ENCODE results near the gene TM9SF1. TPM values are rescaled to one million over a fixed set of nuclear protein-coding genes. Genes with fewer than 3 reads are reported as not detected.
A peak's percentile ranks its signal among the peaks of the same experiment; 100 is the strongest.

TM9SF1 gene
- total RNA-seq, 1 donor from 2014 or later = 60.3 TPM

DNA sequence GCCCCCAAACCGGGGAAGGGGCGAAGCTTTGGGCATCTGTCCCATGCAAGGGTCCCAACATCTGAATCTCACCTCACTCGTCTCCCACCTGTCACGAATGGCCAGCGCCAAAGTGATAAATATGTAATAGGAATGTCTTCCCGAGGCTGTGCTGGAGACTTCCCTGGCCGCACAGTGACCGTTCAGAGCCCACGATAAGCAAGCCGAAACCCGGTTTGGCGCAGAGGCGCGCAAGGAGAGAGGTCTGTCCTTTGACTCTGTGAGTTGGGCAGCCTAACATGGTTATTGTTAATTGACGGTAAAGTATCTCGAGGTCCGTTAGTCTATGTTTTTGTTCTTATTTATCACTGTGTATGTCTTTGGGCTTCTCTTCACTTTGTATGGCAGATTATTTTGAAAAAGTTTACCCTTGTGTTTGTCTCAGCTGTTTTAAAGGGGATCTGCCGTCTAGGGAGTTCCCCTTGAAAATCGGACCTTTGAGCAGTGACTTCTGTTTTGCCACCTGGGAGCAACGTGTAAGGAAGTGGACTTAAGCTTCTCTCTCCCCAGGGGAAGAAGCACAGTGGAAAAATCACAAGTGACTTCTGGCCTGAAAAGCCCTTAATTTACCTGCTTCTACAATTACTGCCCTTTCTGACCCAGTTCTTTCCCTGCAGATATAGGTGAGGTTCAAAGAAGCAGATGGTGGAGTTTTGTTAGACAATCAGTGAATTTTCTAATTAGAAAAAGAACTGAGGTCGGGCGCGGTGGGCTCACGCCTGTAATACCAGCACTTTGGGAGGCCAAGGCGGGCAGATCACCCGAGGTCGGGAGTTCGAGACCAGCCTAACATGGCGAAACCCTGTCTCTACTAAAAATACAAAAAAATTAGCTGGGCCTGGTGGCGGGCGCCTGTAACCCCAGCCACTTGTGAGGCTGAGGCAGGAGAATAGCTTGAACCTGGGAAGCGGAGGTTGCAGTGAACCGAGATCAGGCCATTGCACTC, 1.1 kb upstream of the TM9SF1 start:
- H3K27me3 Mint-ChIP-seq (ENCODE audit: low read depth) = no peaks in the 10 kb centered on the region
- peaks cover 39% of the 10 kb centered on the region for H3K4me1 Mint-ChIP-seq (ENCODE audit: low read depth)
- H3K9me3 Mint-ChIP-seq (ENCODE audit: low read depth) = no peaks in the 10 kb centered on the region
- peak overlapping the region; percentile 96 for H3K27ac Mint-ChIP-seq (ENCODE audit: unreplicated experiment)
- H3K4me3 Mint-ChIP-seq (ENCODE audit: unreplicated experiment) = peak overlapping the region; percentile 93
- peaks cover 17% of the 10 kb centered on the region for H3K36me3 Mint-ChIP-seq (ENCODE audit: low read depth)
- TF ChIP-seq, protein P1, sequence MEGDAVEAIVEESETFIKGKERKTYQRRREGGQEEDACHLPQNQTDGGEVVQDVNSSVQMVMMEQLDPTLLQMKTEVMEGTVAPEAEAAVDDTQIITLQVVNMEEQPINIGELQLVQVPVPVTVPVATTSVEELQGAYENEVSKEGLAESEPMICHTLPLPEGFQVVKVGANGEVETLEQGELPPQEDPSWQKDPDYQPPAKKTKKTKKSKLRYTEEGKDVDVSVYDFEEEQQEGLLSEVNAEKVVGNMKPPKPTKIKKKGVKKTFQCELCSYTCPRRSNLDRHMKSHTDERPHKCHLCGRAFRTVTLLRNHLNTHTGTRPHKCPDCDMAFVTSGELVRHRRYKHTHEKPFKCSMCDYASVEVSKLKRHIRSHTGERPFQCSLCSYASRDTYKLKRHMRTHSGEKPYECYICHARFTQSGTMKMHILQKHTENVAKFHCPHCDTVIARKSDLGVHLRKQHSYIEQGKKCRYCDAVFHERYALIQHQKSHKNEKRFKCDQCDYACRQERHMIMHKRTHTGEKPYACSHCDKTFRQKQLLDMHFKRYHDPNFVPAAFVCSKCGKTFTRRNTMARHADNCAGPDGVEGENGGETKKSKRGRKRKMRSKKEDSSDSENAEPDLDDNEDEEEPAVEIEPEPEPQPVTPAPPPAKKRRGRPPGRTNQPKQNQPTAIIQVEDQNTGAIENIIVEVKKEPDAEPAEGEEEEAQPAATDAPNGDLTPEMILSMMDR (IDR thresholded peaks at IDR 0.05) = no peak
- no peak for DNase-seq (ENCODE audit: low spot score)

DNA sequence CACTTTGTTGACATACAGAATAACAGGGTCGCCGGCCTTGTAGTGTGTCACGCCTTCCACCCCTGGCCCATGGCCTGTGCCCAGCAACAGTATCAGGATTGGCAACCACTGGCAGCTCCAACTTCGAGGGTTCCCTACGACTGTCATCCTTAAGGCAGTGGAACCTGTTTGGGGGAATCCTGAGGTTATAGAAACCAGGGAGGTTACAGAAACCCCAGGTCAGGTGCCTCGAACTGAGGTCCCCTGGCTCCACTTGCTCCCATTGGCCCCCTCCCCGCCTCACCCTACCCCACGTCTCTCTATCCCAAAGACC, 412 bp downstream of the TM9SF1 start:
- Mint-ChIP-seq H3K9me3 (ENCODE audit: low read depth) (no peaks in the 10 kb centered on the region), H3K27me3 (ENCODE audit: low read depth) (no peaks in the 10 kb centered on the region), H3K36me3 (ENCODE audit: low read depth) (peaks cover 16% of the 10 kb centered on the region), H3K27ac (ENCODE audit: unreplicated experiment) (peak overlapping the region; percentile 96), H3K4me3 (ENCODE audit: unreplicated experiment) (peak overlapping the region; percentile 93), H3K4me1 (ENCODE audit: low read depth) (peaks cover 39% of the 10 kb centered on the region)
- TF ChIP-seq, protein P1 (IDR thresholded peaks at IDR 0.05) = no peak
- no peak for DNase-seq (ENCODE audit: low spot score)

GRCh38 chr14:24194186-24194872, 912 bp downstream of the TM9SF1 start:
- Mint-ChIP-seq H3K9me3 (ENCODE audit: low read depth) (no peaks in the 10 kb centered on the region), H3K4me3 (ENCODE audit: unreplicated experiment) (peak overlapping the region; percentile 93), H3K36me3 (ENCODE audit: low read depth) (peaks cover 16% of the 10 kb centered on the region), H3K27me3 (ENCODE audit: low read depth) (no peaks in the 10 kb centered on the region), H3K4me1 (ENCODE audit: low read depth) (peaks cover 42% of the 10 kb centered on the region), H3K27ac (ENCODE audit: unreplicated experiment) (peak overlapping the region; percentile 96)
- TF ChIP-seq, protein P1 (IDR thresholded peaks at IDR 0.05) = no peak
- no peak for DNase-seq (ENCODE audit: low spot score)

GRCh38 chr14:24192933-24193332, 2.3 kb downstream of the TM9SF1 start:
- Mint-ChIP-seq H3K4me1 (ENCODE audit: low read depth) (peaks cover 40% of the 10 kb centered on the region), H3K27me3 (ENCODE audit: low read depth) (no peaks in the 10 kb centered on the region), H3K36me3 (ENCODE audit: low read depth) (peaks cover 13% of the 10 kb centered on the region), H3K4me3 (ENCODE audit: unreplicated experiment) (no peak overlapping the region), H3K9me3 (ENCODE audit: low read depth) (no peaks in the 10 kb centered on the region), H3K27ac (ENCODE audit: unreplicated experiment) (no peak overlapping the region)
- DNase-seq (ENCODE audit: low spot score) = no peak
- TF ChIP-seq, protein P1 (IDR thresholded peaks at IDR 0.05) = no peak

GRCh38 chr14:24190416-24190815, 4.8 kb downstream of the TM9SF1 start:
- no peak for DNase-seq (ENCODE audit: low spot score)
- no peaks in the 10 kb centered on the region for H3K27me3 Mint-ChIP-seq (ENCODE audit: low read depth)
- TF ChIP-seq, protein P1 (IDR thresholded peaks at IDR 0.05) = no peak
- H3K27ac Mint-ChIP-seq (ENCODE audit: unreplicated experiment) = no peak overlapping the region
- H3K4me1 Mint-ChIP-seq (ENCODE audit: low read depth) = peaks cover 37% of the 10 kb centered on the region
- no peak overlapping the region for H3K4me3 Mint-ChIP-seq (ENCODE audit: unreplicated experiment)
- H3K9me3 Mint-ChIP-seq (ENCODE audit: low read depth) = no peaks in the 10 kb centered on the region
- peaks cover 13% of the 10 kb centered on the region for H3K36me3 Mint-ChIP-seq (ENCODE audit: low read depth)

Data from chondrocyte (in vitro differentiated cells).